ENCODE data around the gene CFDP1. TPM values are rescaled to one million over a fixed set of nuclear protein-coding genes. Genes with fewer than 3 reads are reported as not detected.

CFDP1 gene
- total and polyA plus RNA-seq, 4 donors: 44.8 to 105 (median 64.1) TPM

DNA sequence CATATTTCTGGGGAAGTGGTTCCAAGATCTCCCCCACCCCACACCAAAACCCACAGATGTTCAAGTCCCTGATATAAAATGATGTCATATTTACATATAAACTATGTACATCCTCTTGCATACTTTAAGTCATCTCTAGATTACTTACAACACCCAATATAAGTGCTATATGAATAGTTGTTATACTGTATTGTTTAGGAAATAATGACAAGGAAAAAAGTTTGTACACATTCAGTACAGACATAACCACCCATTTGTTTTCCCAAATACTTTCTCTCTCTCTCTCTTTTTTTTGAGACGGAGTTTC is 11.5 kb downstream of the CFDP1 start:
- peaks cover 0 to 1% (median 0%) of the 10 kb centered on the region in 4 donors for H3K36me3 ChIP-seq (ENCODE audit: control insufficient read depth in 4 of 4, insufficient read depth in 4 of 4, low read length in 4 of 4)
- no peak overlapping the region for H3K4me3 ChIP-seq
- DNase-seq: no peak
- H3K9me3 ChIP-seq (ENCODE audit: control insufficient read depth in 4 of 4, insufficient read depth in 3 of 4, low read length in 3 of 4): no peaks in the 10 kb centered on the region
- TF ChIP-seq, protein P1, sequence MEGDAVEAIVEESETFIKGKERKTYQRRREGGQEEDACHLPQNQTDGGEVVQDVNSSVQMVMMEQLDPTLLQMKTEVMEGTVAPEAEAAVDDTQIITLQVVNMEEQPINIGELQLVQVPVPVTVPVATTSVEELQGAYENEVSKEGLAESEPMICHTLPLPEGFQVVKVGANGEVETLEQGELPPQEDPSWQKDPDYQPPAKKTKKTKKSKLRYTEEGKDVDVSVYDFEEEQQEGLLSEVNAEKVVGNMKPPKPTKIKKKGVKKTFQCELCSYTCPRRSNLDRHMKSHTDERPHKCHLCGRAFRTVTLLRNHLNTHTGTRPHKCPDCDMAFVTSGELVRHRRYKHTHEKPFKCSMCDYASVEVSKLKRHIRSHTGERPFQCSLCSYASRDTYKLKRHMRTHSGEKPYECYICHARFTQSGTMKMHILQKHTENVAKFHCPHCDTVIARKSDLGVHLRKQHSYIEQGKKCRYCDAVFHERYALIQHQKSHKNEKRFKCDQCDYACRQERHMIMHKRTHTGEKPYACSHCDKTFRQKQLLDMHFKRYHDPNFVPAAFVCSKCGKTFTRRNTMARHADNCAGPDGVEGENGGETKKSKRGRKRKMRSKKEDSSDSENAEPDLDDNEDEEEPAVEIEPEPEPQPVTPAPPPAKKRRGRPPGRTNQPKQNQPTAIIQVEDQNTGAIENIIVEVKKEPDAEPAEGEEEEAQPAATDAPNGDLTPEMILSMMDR (IDR thresholded peaks at IDR 0.05; ENCODE audit: control extremely low read depth, extremely low read depth): no peak
- H3K27me3 ChIP-seq (ENCODE audit: control insufficient read depth in 3 of 3, insufficient read depth in 3 of 3, low read length in 2 of 3): no peaks in the 10 kb centered on the region
- WGBS, 2 donors: 86 to 95% methylated on average over 1 of the region's 1 CpG
- H3K27ac ChIP-seq (ENCODE audit: low read depth in 1 of 2, low read length in 1 of 2): peak overlapping the region in 1 of 2 donors; percentile 45
- no peak for ATAC-seq (ENCODE audit: insufficient read depth, low FRiP score)
- H3K4me1 ChIP-seq (ENCODE audit: control insufficient read depth in 5 of 5, insufficient read depth in 5 of 5, low read length in 5 of 5): peaks cover 0 to 21% (median 4%) of the 10 kb centered on the region in 5 donors
- H3K9ac ChIP-seq (ENCODE audit: insufficient read depth in 1 of 2, low read length in 2 of 2): peak overlapping the region in 1 of 2 donors; percentile 47

DNA sequence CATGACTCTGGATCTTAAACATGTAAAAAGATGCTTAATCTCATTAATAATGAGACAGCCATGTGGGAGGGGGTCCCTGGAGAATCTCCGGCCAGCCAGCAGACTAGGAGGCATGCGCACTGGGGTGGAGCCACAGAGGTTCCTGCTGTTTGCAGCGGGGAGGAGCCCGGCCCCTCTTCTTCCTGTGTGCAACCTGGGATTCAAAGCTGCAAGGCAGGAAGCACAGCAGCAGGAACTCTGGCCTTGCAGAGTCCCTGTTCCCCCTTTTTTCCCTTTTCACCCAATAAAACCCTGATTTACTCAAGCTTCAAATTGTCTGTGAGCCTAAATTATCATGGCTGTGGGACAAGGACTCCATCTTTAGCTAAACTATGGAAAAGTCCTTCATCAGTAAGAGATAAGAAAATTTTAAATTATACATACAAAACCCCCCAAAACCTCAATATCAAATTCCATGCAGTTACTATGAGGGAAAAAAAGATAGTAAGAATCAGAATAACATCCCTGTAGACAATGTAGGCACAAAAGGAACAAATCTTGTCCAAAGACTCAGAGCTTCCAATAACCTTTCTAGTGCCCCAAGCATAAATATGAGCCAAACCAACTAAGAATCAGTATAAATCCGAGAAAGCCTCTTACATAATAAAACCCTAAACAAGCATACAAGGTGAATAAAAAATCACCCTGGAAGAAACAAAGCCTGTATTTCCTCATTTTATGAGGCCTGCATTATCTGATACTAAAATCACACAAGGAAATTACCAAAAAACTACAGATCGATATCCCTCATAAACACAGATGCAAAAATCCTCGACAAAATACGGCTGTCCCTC is 12.1 kb downstream of the CFDP1 start:
- TF ChIP-seq, protein P1 (IDR thresholded peaks at IDR 0.05; ENCODE audit: control extremely low read depth, extremely low read depth): no peak
- no peak overlapping the region for H3K4me3 ChIP-seq
- H3K9me3 ChIP-seq (ENCODE audit: control insufficient read depth in 4 of 4, insufficient read depth in 3 of 4, low read length in 3 of 4): no peaks in the 10 kb centered on the region
- H3K27me3 ChIP-seq (ENCODE audit: control insufficient read depth in 3 of 3, insufficient read depth in 3 of 3, low read length in 2 of 3): no peaks in the 10 kb centered on the region
- H3K9ac ChIP-seq (ENCODE audit: insufficient read depth in 1 of 2, low read length in 2 of 2): peak overlapping the region in 1 of 2 donors; percentile 47
- DNase-seq (peak; percentile 62 to 73 (median 65)), ATAC-seq (ENCODE audit: insufficient read depth, low FRiP score) (peak; percentile 41)
- peak overlapping the region in 1 of 2 donors; percentile 45 for H3K27ac ChIP-seq (ENCODE audit: low read depth in 1 of 2, low read length in 1 of 2)
- peaks cover 0 to 1% (median 0%) of the 10 kb centered on the region in 4 donors for H3K36me3 ChIP-seq (ENCODE audit: control insufficient read depth in 4 of 4, insufficient read depth in 4 of 4, low read length in 4 of 4)
- H3K4me1 ChIP-seq (ENCODE audit: control insufficient read depth in 5 of 5, insufficient read depth in 5 of 5, low read length in 5 of 5): peaks cover 0 to 21% (median 6%) of the 10 kb centered on the region in 5 donors
- 10 to 27% methylated on average over 8 of the region's 8 CpGs for WGBS, 2 donors

DNA sequence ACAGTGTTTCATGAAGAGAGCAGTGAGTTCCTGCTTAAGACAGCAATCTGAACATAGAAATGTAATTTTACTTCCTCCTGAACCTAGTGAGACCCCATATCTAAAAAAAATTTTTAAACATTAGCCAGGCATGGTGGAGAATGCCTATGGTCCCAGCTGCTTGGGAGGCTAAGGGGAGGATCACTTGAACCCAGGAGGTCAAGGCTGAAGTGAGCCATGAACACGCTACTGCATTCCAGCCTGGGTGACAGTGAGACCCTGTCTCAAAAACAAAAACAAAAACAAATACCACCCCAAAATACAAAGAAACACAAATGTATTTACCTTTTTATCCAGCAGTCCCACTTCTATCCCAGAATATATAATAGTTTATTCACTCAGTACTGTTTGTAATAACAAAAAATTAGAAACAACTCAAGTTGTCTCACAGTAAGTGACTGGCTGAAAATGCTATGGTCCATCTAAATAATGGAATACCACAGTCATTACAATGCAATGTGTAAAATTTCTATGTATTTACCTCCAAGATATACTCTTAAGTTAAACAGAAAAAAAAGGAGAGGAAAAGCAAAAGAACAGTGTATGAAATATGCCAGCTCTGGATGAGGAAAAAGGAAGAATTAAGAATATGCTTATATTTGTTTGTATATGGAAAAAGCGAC is 16.3 kb downstream of the CFDP1 start:
- Histone ChIP-seq H3K9me3 (ENCODE audit: control insufficient read depth in 4 of 4, insufficient read depth in 3 of 4, low read length in 3 of 4) (no peaks in the 10 kb centered on the region), H3K27ac (ENCODE audit: low read depth in 1 of 2, low read length in 1 of 2) (no peak overlapping the region), H3K4me1 (ENCODE audit: control insufficient read depth in 5 of 5, insufficient read depth in 5 of 5, low read length in 5 of 5) (peaks cover 0 to 21% (median 7%) of the 10 kb centered on the region in 5 donors), H3K9ac (ENCODE audit: insufficient read depth in 1 of 2, low read length in 2 of 2) (no peak overlapping the region), H3K4me3 (no peak overlapping the region), H3K36me3 (ENCODE audit: control insufficient read depth in 4 of 4, insufficient read depth in 4 of 4, low read length in 4 of 4) (peaks cover 0 to 5% (median 3%) of the 10 kb centered on the region in 4 donors), H3K27me3 (ENCODE audit: control insufficient read depth in 3 of 3, insufficient read depth in 3 of 3, low read length in 2 of 3) (no peaks in the 10 kb centered on the region)
- DNase-seq (no peak), ATAC-seq (ENCODE audit: insufficient read depth, low FRiP score) (no peak)
- TF ChIP-seq, protein P1 (IDR thresholded peaks at IDR 0.05; ENCODE audit: control extremely low read depth, extremely low read depth): no peak
- WGBS, 2 donors: 39 to 91% methylated on average over 2 of the region's 2 CpGs
